ENCODE measurements around the gene WARS2.
A peak's percentile ranks its signal among the peaks of the same experiment; 100 is the strongest.
"Not testable (repeated sequence)": the region's sequence is repeated elsewhere in the genome, so short reads cannot be mapped to it uniquely, and the experiment has no call there.

The WARS2 gene

GRCh38 chr1:119125874-119126273 lies 14.6 kb downstream of the WARS2 start:
- H3K4me3 ChIP-seq (ENCODE audit: low read depth, low read length): no peak overlapping the region
- H2BK12ac ChIP-seq (ENCODE audit: low read length): no peak overlapping the region
- no peak for DNase-seq
- no peak overlapping the region for H3K23ac ChIP-seq (ENCODE audit: low read length)
- H3K18ac ChIP-seq (ENCODE audit: low read length): no peak overlapping the region
- H3K14ac ChIP-seq (ENCODE audit: low read length): no peak overlapping the region
- no peak overlapping the region for H3K9ac ChIP-seq (ENCODE audit: low read length)
- no peak overlapping the region for H2BK120ac ChIP-seq (ENCODE audit: insufficient read depth, low read length, poor library complexity)
- H3K4me2 ChIP-seq (ENCODE audit: low read length): no peak overlapping the region
- H2AK5ac ChIP-seq (ENCODE audit: low read length): no peak overlapping the region
- no peaks in the 10 kb centered on the region for H3K79me2 ChIP-seq (ENCODE audit: control insufficient read depth, insufficient read depth, low read length, poor library complexity)
- H3K27me3 ChIP-seq (ENCODE audit: insufficient read depth, low read length): no peaks in the 10 kb centered on the region
- no CpG with 5 or more reads among the region's 1 CpG for WGBS (ENCODE audit: extremely low coverage, insufficient coverage, insufficient read length)
- H3K27ac ChIP-seq (ENCODE audit: low read depth, low read length): no peak overlapping the region
- H3K79me1 ChIP-seq (ENCODE audit: low read length): no peaks in the 10 kb centered on the region
- H3K9me3 ChIP-seq (ENCODE audit: insufficient read depth, low read depth, low read length): no peaks in the 10 kb centered on the region
- no peak overlapping the region for H4K91ac ChIP-seq (ENCODE audit: low read depth, low read length)
- H4K12ac ChIP-seq (ENCODE audit: low read depth, low read length): no peak overlapping the region
- no peak overlapping the region for H4K8ac ChIP-seq (ENCODE audit: low read depth, low read length)
- H3K36me3 ChIP-seq (ENCODE audit: control insufficient read depth in 1 of 2, insufficient read depth in 2 of 2, low read length in 2 of 2): no peaks in the 10 kb centered on the region
- no peak overlapping the region for H2AFZ ChIP-seq (ENCODE audit: insufficient read depth, low read length, poor library complexity)
- H2BK5ac ChIP-seq (ENCODE audit: low read depth, low read length, poor library complexity): no peak overlapping the region
- no peaks in the 10 kb centered on the region for H3K4me1 ChIP-seq (ENCODE audit: control insufficient read depth in 1 of 2, insufficient read depth in 2 of 2, low read length in 2 of 2)
- no peak overlapping the region for H3K4ac ChIP-seq (ENCODE audit: low read depth, low read length)

DNA sequence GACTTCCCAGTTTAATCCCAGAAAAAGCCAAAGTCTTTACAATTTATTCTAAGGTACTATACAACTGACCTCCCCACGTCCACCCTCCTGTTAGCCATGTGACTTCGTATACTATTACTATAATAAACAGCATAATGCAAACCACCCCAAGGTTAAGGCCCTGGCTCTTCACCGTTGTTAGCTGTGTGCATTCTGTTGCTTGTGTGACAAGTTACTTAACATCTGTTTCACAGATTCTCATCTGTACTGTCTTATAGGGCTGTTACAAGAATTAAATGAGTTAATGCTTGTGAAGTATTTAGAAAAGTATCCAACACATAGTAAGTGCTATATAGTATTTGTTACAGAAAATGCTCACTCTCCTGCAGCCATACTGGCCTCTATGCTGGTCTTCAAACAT lies 15.7 kb downstream of the WARS2 start:
- H3K4ac ChIP-seq (ENCODE audit: low read depth, low read length): no peak overlapping the region
- H3K4me1 ChIP-seq (ENCODE audit: control insufficient read depth in 1 of 2, insufficient read depth in 2 of 2, low read length in 2 of 2): no peaks in the 10 kb centered on the region
- no peak overlapping the region for H2BK12ac ChIP-seq (ENCODE audit: low read length)
- no peak overlapping the region for H2AFZ ChIP-seq (ENCODE audit: insufficient read depth, low read length, poor library complexity)
- no peak for DNase-seq
- no peak overlapping the region for H3K9ac ChIP-seq (ENCODE audit: low read length)
- H2BK5ac ChIP-seq (ENCODE audit: low read depth, low read length, poor library complexity): no peak overlapping the region
- H3K79me1 ChIP-seq (ENCODE audit: low read length): no peaks in the 10 kb centered on the region
- no peak overlapping the region for H3K27ac ChIP-seq (ENCODE audit: low read depth, low read length)
- H3K27me3 ChIP-seq (ENCODE audit: insufficient read depth, low read length): no peaks in the 10 kb centered on the region
- no peak overlapping the region for H4K12ac ChIP-seq (ENCODE audit: low read depth, low read length)
- no peaks in the 10 kb centered on the region for H3K36me3 ChIP-seq (ENCODE audit: control insufficient read depth in 1 of 2, insufficient read depth in 2 of 2, low read length in 2 of 2)
- no peaks in the 10 kb centered on the region for H3K9me3 ChIP-seq (ENCODE audit: insufficient read depth, low read depth, low read length)
- H3K14ac ChIP-seq (ENCODE audit: low read length): no peak overlapping the region
- WGBS (ENCODE audit: extremely low coverage, insufficient coverage, insufficient read length): no CpG with 5 or more reads among the region's 3 CpGs
- H2BK120ac ChIP-seq (ENCODE audit: insufficient read depth, low read length, poor library complexity): no peak overlapping the region
- H3K4me3 ChIP-seq (ENCODE audit: low read depth, low read length): no peak overlapping the region
- H3K23ac ChIP-seq (ENCODE audit: low read length): no peak overlapping the region
- no peak overlapping the region for H3K4me2 ChIP-seq (ENCODE audit: low read length)
- H4K91ac ChIP-seq (ENCODE audit: low read depth, low read length): no peak overlapping the region
- no peak overlapping the region for H4K8ac ChIP-seq (ENCODE audit: low read depth, low read length)
- H3K18ac ChIP-seq (ENCODE audit: low read length): no peak overlapping the region
- H2AK5ac ChIP-seq (ENCODE audit: low read length): no peak overlapping the region
- H3K79me2 ChIP-seq (ENCODE audit: control insufficient read depth, insufficient read depth, low read length, poor library complexity): no peaks in the 10 kb centered on the region

DNA sequence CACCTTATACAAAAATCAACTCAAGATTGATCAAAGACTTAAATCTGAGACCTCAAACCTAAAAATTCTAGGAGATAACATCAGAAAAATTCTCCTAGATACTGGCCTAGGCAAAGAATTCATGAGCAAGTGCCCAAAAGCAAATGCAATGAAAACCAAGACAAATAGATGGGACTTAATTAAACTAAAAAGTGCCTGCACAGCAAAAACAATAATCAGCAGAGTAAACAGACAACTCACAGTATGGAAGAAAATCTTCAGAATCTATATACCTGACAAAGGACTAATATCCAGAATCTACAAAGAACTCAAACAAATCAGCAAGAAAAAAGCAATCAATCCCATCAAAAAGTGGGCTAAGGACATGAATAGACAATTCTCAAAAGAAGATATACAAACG lies 18.6 kb downstream of the WARS2 start:
- not testable (repeated sequence) for H3K79me2 ChIP-seq (ENCODE audit: control insufficient read depth, insufficient read depth, low read length, poor library complexity); H4K91ac ChIP-seq (ENCODE audit: low read depth, low read length); H3K4me2 ChIP-seq (ENCODE audit: low read length); H2BK5ac ChIP-seq (ENCODE audit: low read depth, low read length, poor library complexity); H2AFZ ChIP-seq (ENCODE audit: insufficient read depth, low read length, poor library complexity); DNase-seq; H3K4ac ChIP-seq (ENCODE audit: low read depth, low read length); H3K18ac ChIP-seq (ENCODE audit: low read length); H3K23ac ChIP-seq (ENCODE audit: low read length); H2AK5ac ChIP-seq (ENCODE audit: low read length); H3K9ac ChIP-seq (ENCODE audit: low read length); H3K36me3 ChIP-seq (ENCODE audit: control insufficient read depth in 1 of 2, insufficient read depth in 2 of 2, low read length in 2 of 2); H2BK12ac ChIP-seq (ENCODE audit: low read length); H3K79me1 ChIP-seq (ENCODE audit: low read length); H4K8ac ChIP-seq (ENCODE audit: low read depth, low read length); H4K12ac ChIP-seq (ENCODE audit: low read depth, low read length); H3K27me3 ChIP-seq (ENCODE audit: insufficient read depth, low read length); H3K4me3 ChIP-seq (ENCODE audit: low read depth, low read length); H2BK120ac ChIP-seq (ENCODE audit: insufficient read depth, low read length, poor library complexity); H3K14ac ChIP-seq (ENCODE audit: low read length); H3K4me1 ChIP-seq (ENCODE audit: control insufficient read depth in 1 of 2, insufficient read depth in 2 of 2, low read length in 2 of 2); H3K27ac ChIP-seq (ENCODE audit: low read depth, low read length); H3K9me3 ChIP-seq (ENCODE audit: insufficient read depth, low read depth, low read length)
- no CpG with 5 or more reads among the region's 1 CpG for WGBS (ENCODE audit: extremely low coverage, insufficient coverage, insufficient read length)

DNA sequence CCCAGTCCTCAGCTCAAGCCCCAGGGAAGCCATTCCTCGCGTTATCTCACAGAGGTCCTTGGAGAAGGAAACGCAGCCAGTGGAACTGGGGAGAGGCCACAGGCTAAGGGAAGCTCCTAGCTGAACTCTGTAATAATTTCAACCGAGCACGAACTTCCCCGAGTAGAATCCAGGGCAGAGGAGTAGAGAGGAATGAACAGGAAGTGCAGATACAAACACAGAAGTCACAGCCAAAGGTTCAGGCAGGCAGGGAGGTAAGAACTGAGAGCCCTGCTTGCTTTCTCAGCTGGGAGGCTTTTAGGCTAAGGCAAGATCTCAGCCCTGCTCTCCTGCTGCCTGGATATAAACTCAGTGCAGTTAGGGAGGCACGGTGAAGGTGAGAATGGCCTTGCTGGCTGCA lies 23.7 kb downstream of the WARS2 start:
- no peak overlapping the region for H2AFZ ChIP-seq (ENCODE audit: insufficient read depth, low read length, poor library complexity)
- peaks cover 5 to 12% of the 10 kb centered on the region in 2 experiments for H3K4me1 ChIP-seq (ENCODE audit: control insufficient read depth in 1 of 2, insufficient read depth in 2 of 2, low read length in 2 of 2)
- peaks cover 2% of the 10 kb centered on the region for H3K79me1 ChIP-seq (ENCODE audit: low read length)
- no peak overlapping the region for H3K9ac ChIP-seq (ENCODE audit: low read length)
- H3K23ac ChIP-seq (ENCODE audit: low read length): no peak overlapping the region
- H3K4me3 ChIP-seq (ENCODE audit: low read depth, low read length): no peak overlapping the region
- no peak overlapping the region for H3K4ac ChIP-seq (ENCODE audit: low read depth, low read length)
- no peaks in the 10 kb centered on the region for H3K9me3 ChIP-seq (ENCODE audit: insufficient read depth, low read depth, low read length)
- H4K12ac ChIP-seq (ENCODE audit: low read depth, low read length): no peak overlapping the region
- DNase-seq: no peak
- H2BK5ac ChIP-seq (ENCODE audit: low read depth, low read length, poor library complexity): no peak overlapping the region
- H4K91ac ChIP-seq (ENCODE audit: low read depth, low read length): no peak overlapping the region
- H3K18ac ChIP-seq (ENCODE audit: low read length): peak overlapping the region; percentile 37
- WGBS (ENCODE audit: extremely low coverage, insufficient coverage, insufficient read length): no CpG with 5 or more reads among the region's 7 CpGs
- H2BK120ac ChIP-seq (ENCODE audit: insufficient read depth, low read length, poor library complexity): no peak overlapping the region
- no peaks in the 10 kb centered on the region for H3K79me2 ChIP-seq (ENCODE audit: control insufficient read depth, insufficient read depth, low read length, poor library complexity)
- H2AK5ac ChIP-seq (ENCODE audit: low read length): no peak overlapping the region
- H3K14ac ChIP-seq (ENCODE audit: low read length): peak overlapping the region; percentile 25
- no peaks in the 10 kb centered on the region for H3K27me3 ChIP-seq (ENCODE audit: insufficient read depth, low read length)
- peak overlapping the region; percentile 12 for H3K27ac ChIP-seq (ENCODE audit: low read depth, low read length)
- no peaks in the 10 kb centered on the region for H3K36me3 ChIP-seq (ENCODE audit: control insufficient read depth in 1 of 2, insufficient read depth in 2 of 2, low read length in 2 of 2)
- peak overlapping the region; percentile 9 for H4K8ac ChIP-seq (ENCODE audit: low read depth, low read length)
- H2BK12ac ChIP-seq (ENCODE audit: low read length): peak overlapping the region; percentile 33
- no peak overlapping the region for H3K4me2 ChIP-seq (ENCODE audit: low read length)

Measured in trophoblast cell (in vitro differentiated cells and primary cell).